Measurements from ENCODE around the gene PLPP7. TPM values are rescaled to one million over a fixed set of nuclear protein-coding genes. Genes with fewer than 3 reads are reported as not detected.

PLPP7 gene
- total RNA-seq, 2 experiments from 2014 or later = 0.11 to 0.16 TPM

GRCh38 chr9:131288217-131288616, 1.3 kb upstream of the PLPP7 start:
- Histone ChIP-seq H3K79me2 (ENCODE audit: insufficient read depth, low read depth, low read length) (no peaks in the 10 kb centered on the region), H3K9me2 (ENCODE audit: insufficient read depth, low read length) (no peaks in the 10 kb centered on the region), H3K4me2 (ENCODE audit: low read length) (no peak overlapping the region), H3K4me3 (ENCODE audit: low read depth, low read length, poor library complexity, severe bottlenecking) (no peak overlapping the region), H4K20me1 (ENCODE audit: insufficient read depth, low read length) (no peaks in the 10 kb centered on the region), H3K9me3 (ENCODE audit: low read length) (no peaks in the 10 kb centered on the region), H3K4me1 (ENCODE audit: insufficient read depth, low read length, poor library complexity, severe bottlenecking) (no peaks in the 10 kb centered on the region), H3K27ac (ENCODE audit: low read depth, low read length, poor library complexity, severe bottlenecking) (no peak overlapping the region), H3K36me3 (ENCODE audit: insufficient read depth, low read length) (no peaks in the 10 kb centered on the region), H2AFZ (ENCODE audit: low read length) (no peak overlapping the region)
- ChIA-PET CTCF (ENCODE audit: unreplicated experiment) (interaction anchor here (0.5 kb wide), 1 partner anchor 115 kb away, joined by 3 read pairs; no protein-coding TSS in a partner anchor), POLR2A (no interaction called here)
- no TSS peak for BruUV-seq (replicated peaks)
- no peak for TF ChIP-seq CTCF (conservative IDR thresholded peaks at IDR 0.05; ENCODE audit: low read length)
- no peak for TF ChIP-seq EZH2phosphoT487 (IDR thresholded peaks at IDR 0.05; ENCODE audit: borderline replicate concordance, low read depth, low read length)
- no peak for DNase-seq (ENCODE audit: low spot score)
- intact Hi-C loops (cut with micrococcal nuclease; ENCODE audit: unreplicated experiment) = no loop called here

GRCh38 chr9:131290036-131290766, 678 bp downstream of the PLPP7 start:
- no peaks in the 10 kb centered on the region for H3K9me2 ChIP-seq (ENCODE audit: insufficient read depth, low read length)
- POLR2A ChIA-PET = no interaction called here
- intact Hi-C loops (cut with micrococcal nuclease; ENCODE audit: unreplicated experiment) = no loop called here
- DNase-seq (ENCODE audit: low spot score) = no peak
- no peak overlapping the region for H3K4me3 ChIP-seq (ENCODE audit: low read depth, low read length, poor library complexity, severe bottlenecking)
- H3K4me2 ChIP-seq (ENCODE audit: low read length) = no peak overlapping the region
- CTCF ChIA-PET (ENCODE audit: unreplicated experiment) = no interaction called here
- no peaks in the 10 kb centered on the region for H3K79me2 ChIP-seq (ENCODE audit: insufficient read depth, low read depth, low read length)
- H4K20me1 ChIP-seq (ENCODE audit: insufficient read depth, low read length) = no peaks in the 10 kb centered on the region
- H3K27ac ChIP-seq (ENCODE audit: low read depth, low read length, poor library complexity, severe bottlenecking) = no peak overlapping the region
- no peaks in the 10 kb centered on the region for H3K36me3 ChIP-seq (ENCODE audit: insufficient read depth, low read length)
- 0 out of 2 replicates have a peak overlapping the region, but pooled peaks have one; percentile 35 for H2AFZ ChIP-seq (ENCODE audit: low read length)
- H3K4me1 ChIP-seq (ENCODE audit: insufficient read depth, low read length, poor library complexity, severe bottlenecking) = no peaks in the 10 kb centered on the region
- H3K9me3 ChIP-seq (ENCODE audit: low read length) = no peaks in the 10 kb centered on the region
- TF ChIP-seq CTCF (conservative IDR thresholded peaks at IDR 0.05; ENCODE audit: low read length) = no peak
- no peak for TF ChIP-seq EZH2phosphoT487 (IDR thresholded peaks at IDR 0.05; ENCODE audit: borderline replicate concordance, low read depth, low read length)
- no TSS peak for BruUV-seq (replicated peaks)

GRCh38 chr9:131290767-131291370, 1.3 kb downstream of the PLPP7 start:
- Histone ChIP-seq H3K79me2 (ENCODE audit: insufficient read depth, low read depth, low read length) (no peaks in the 10 kb centered on the region), H3K4me2 (ENCODE audit: low read length) (no peak overlapping the region), H3K4me1 (ENCODE audit: insufficient read depth, low read length, poor library complexity, severe bottlenecking) (no peaks in the 10 kb centered on the region), H3K36me3 (ENCODE audit: insufficient read depth, low read length) (no peaks in the 10 kb centered on the region), H3K9me2 (ENCODE audit: insufficient read depth, low read length) (no peaks in the 10 kb centered on the region), H4K20me1 (ENCODE audit: insufficient read depth, low read length) (no peaks in the 10 kb centered on the region), H2AFZ (ENCODE audit: low read length) (no peak overlapping the region), H3K9me3 (ENCODE audit: low read length) (no peaks in the 10 kb centered on the region), H3K27ac (ENCODE audit: low read depth, low read length, poor library complexity, severe bottlenecking) (no peak overlapping the region), H3K4me3 (ENCODE audit: low read depth, low read length, poor library complexity, severe bottlenecking) (no peak overlapping the region)
- DNase-seq (ENCODE audit: low spot score) = no peak
- POLR2A ChIA-PET = no interaction called here
- CTCF ChIA-PET (ENCODE audit: unreplicated experiment) = no interaction called here
- BruUV-seq (replicated peaks) = no TSS peak
- intact Hi-C loops (cut with micrococcal nuclease; ENCODE audit: unreplicated experiment) = no loop called here
- TF ChIP-seq EZH2phosphoT487 (IDR thresholded peaks at IDR 0.05; ENCODE audit: borderline replicate concordance, low read depth, low read length) = no peak
- TF ChIP-seq CTCF (conservative IDR thresholded peaks at IDR 0.05; ENCODE audit: low read length) = no peak
